Embryonic facial prominence (tissue), 1 donor: ENCODE measurements around the gene CISD2.
"Not testable (repeated sequence)": the region's sequence is repeated elsewhere in the genome, so short reads cannot be mapped to it uniquely, and the experiment has no call there.

Experiments used
- DNase-seq: peaks from one replicate; pipeline ENCODE4 v3.0.0-alpha.2; 2016; ENCODE audit errors: extremely low spot score

CISD2 gene

DNA sequence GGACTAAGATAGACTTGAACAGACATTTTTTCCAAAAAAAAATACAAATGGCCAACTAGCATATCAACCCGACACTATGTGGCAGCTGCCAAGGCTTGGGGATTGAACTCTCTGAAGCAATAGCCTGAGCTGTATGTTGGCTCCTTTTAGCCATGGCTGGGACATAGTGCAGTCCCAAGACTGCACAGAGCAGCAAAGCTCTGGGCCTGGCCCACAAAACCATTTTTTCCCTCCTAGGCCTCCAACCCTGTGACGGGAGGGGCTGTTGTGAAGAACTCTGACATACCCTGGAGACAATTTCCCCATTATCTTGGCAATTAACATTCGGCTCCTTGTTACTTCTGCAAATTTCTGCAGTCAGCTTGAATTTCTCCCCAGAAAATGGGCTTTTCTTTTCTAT, 50.1 kb downstream of the CISD2 start:
- no peak for DNase-seq

- not testable (repeated sequence) for DNase-seq
These were observed 50.9 kb downstream of the CISD2 start for GRCh38 chr4:102919697-102920096.

GRCh38 chr4:102935716-102936115, 66.9 kb downstream of the CISD2 start:
- DNase-seq: no peak

- DNase-seq: not testable (repeated sequence)
These were observed 69.3 kb downstream of the CISD2 start for GRCh38 chr4:102938063-102938462.
